ENCODE data around the gene CDH11.

The CDH11 gene

GRCh38 chr16:65117811-65118448, 3.9 kb downstream of the CDH11 start:
- DNase-seq (ENCODE audit: low read depth, low spot score), result peak; percentile 24

GRCh38 chr16:65116818-65117430, 4.9 kb downstream of the CDH11 start:
- H3K27ac ChIP-seq, result no peak overlapping the region
- no peak for DNase-seq (ENCODE audit: low read depth, low spot score)

More at GRCh38 chr16:65117811-65118448, 3.9 kb downstream of the CDH11 start:
- H3K27ac ChIP-seq, result no peak overlapping the region

- no peak overlapping the region for H3K27ac ChIP-seq
- DNase-seq (ENCODE audit: low read depth, low spot score), result no peak
These were observed 5.6 kb downstream of the CDH11 start for GRCh38 chr16:65116216-65116615.

- no peak overlapping the region for H3K27ac ChIP-seq
- DNase-seq (ENCODE audit: low read depth, low spot score), result no peak
These were observed 7.3 kb downstream of the CDH11 start for GRCh38 chr16:65114527-65114926.

GRCh38 chr16:65113441-65113840, 8.4 kb downstream of the CDH11 start:
- no peak overlapping the region for H3K27ac ChIP-seq
- no peak for DNase-seq (ENCODE audit: low read depth, low spot score)

- no peak for DNase-seq (ENCODE audit: low read depth, low spot score)
- no peak overlapping the region for H3K27ac ChIP-seq
These were observed 10.6 kb downstream of the CDH11 start for GRCh38 chr16:65111306-65111705.

GRCh38 chr16:65106757-65107156, 15.1 kb downstream of the CDH11 start:
- no peak overlapping the region for H3K27ac ChIP-seq
- DNase-seq (ENCODE audit: low read depth, low spot score), result no peak

GRCh38 chr16:65105171-65105570, 16.7 kb downstream of the CDH11 start:
- H3K27ac ChIP-seq, result no peak overlapping the region
- DNase-seq (ENCODE audit: low read depth, low spot score), result no peak

- H3K27ac ChIP-seq, result no peak overlapping the region
- no peak for DNase-seq (ENCODE audit: low read depth, low spot score)
These were observed 17.4 kb downstream of the CDH11 start for GRCh38 chr16:65104471-65104870.

GRCh38 chr16:65102326-65102725, 19.5 kb downstream of the CDH11 start:
- no peak for DNase-seq (ENCODE audit: low read depth, low spot score)
- H3K27ac ChIP-seq, result no peak overlapping the region

GRCh38 chr16:65101009-65101408, 20.9 kb downstream of the CDH11 start:
- DNase-seq (ENCODE audit: low read depth, low spot score), result no peak
- no peak overlapping the region for H3K27ac ChIP-seq

- H3K27ac ChIP-seq, result no peak overlapping the region
- no peak for DNase-seq (ENCODE audit: low read depth, low spot score)
These were observed 22.3 kb downstream of the CDH11 start for GRCh38 chr16:65099607-65100006.

- no peak overlapping the region for H3K27ac ChIP-seq
- DNase-seq (ENCODE audit: low read depth, low spot score), result no peak
These were observed 22.9 kb downstream of the CDH11 start for GRCh38 chr16:65098916-65099315.

GRCh38 chr16:65097296-65097695, 24.6 kb downstream of the CDH11 start:
- no peak overlapping the region for H3K27ac ChIP-seq
- no peak for DNase-seq (ENCODE audit: low read depth, low spot score)

GRCh38 chr16:65095906-65096305, 26.0 kb downstream of the CDH11 start:
- DNase-seq (ENCODE audit: low read depth, low spot score), result no peak
- no peak overlapping the region for H3K27ac ChIP-seq

GRCh38 chr16:65095090-65095728, 26.7 kb downstream of the CDH11 start:
- no peak overlapping the region for H3K27ac ChIP-seq
- no peak for DNase-seq (ENCODE audit: low read depth, low spot score)

- no peak overlapping the region for H3K27ac ChIP-seq
- no peak for DNase-seq (ENCODE audit: low read depth, low spot score)
These were observed 27.9 kb downstream of the CDH11 start for GRCh38 chr16:65094009-65094408.

GRCh38 chr16:65083164-65083857, 38.6 kb downstream of the CDH11 start:
- H3K27ac ChIP-seq, result peak overlapping the region; percentile 12
- no peak for DNase-seq (ENCODE audit: low read depth, low spot score)

GRCh38 chr16:65079549-65079948, 42.3 kb downstream of the CDH11 start:
- no peak overlapping the region for H3K27ac ChIP-seq
- DNase-seq (ENCODE audit: low read depth, low spot score), result no peak

- no peak for DNase-seq (ENCODE audit: low read depth, low spot score)
These were observed 44.7 kb downstream of the CDH11 start for GRCh38 chr16:65077181-65077580.

GRCh38 chr16:65075877-65076276, 46.0 kb downstream of the CDH11 start:
- no peak overlapping the region for H3K27ac ChIP-seq
- no peak for DNase-seq (ENCODE audit: low read depth, low spot score)

More at GRCh38 chr16:65077181-65077580, 44.7 kb downstream of the CDH11 start:
- H3K27ac ChIP-seq, result no peak overlapping the region

All from epithelial cell of prostate (primary cell).